IMR-90 (cell line): ENCODE results near the gene PTPN5. TPM values are rescaled to one million over a fixed set of nuclear protein-coding genes. Genes with fewer than 3 reads are reported as not detected.

Experiments
- ATAC-seq: fragments of 200-7000 bp; cut with Tn5 transposase; 2 replicates; pipeline ENCODE4 v1.9.1; 2020; ENCODE audit warnings: low read depth, mild to moderate bottlenecking, moderate library complexity
- BruUV-seq: library from RNA; stranded (reverse); fragments of 400-500 nt; replicated peaks from 2 replicates; lab custom pipeline; 2021; lab: Mats Ljungman, UMichigan
- CTCF ChIA-PET: fragments of 300-600 bp; formaldehyde crosslinking; extraction: SDS; loops from one replicate; lab custom pipeline; 2021; ENCODE audit warnings: antibody characterized with exemption; lab: Yijun Ruan, JAX
- POLR2A ChIA-PET: fragments of 300-600 bp; sonication (Branson Sonifier 250); formaldehyde crosslinking; loops from one replicate; lab custom pipeline; 2022; ENCODE audit warnings: antibody characterized with exemption; ENCODE audit not compliant: unreplicated experiment; lab: Charles Lee
- DNase-seq: peaks from one replicate; pipeline ENCODE4 v3.0.0; 2013
- H2AFZ ChIP-seq: replicated peaks from 2 replicates; pipeline ENCODE3; 2013; ENCODE audit warnings: low read length, mild to moderate bottlenecking; ENCODE audit not compliant: poor library complexity
- H2AK5ac ChIP-seq: 2 replicates; pipeline ENCODE4 v1.6.1; 2013; ENCODE audit warnings: low read depth, low read length, inconsistent platforms
- H2AK9ac ChIP-seq: replicated peaks from 2 replicates; pipeline ENCODE3; 2013; ENCODE audit warnings: mild to moderate bottlenecking, low read depth, low read length, moderate library complexity; ENCODE audit not compliant: poor library complexity
- H2BK120ac ChIP-seq: 2 replicates; pipeline ENCODE4 v1.6.1; 2013; ENCODE audit warnings: low read depth, low read length, inconsistent platforms
- H2BK15ac ChIP-seq: 3 replicates; pipeline ENCODE4 v1.6.1; 2013; ENCODE audit warnings: low read depth, low read length, inconsistent platforms
- H2BK20ac ChIP-seq: 2 replicates; pipeline ENCODE4 v1.6.1; 2013; ENCODE audit warnings: low read depth, mild to moderate bottlenecking, inconsistent platforms, low read length, moderate library complexity
- H2BK5ac ChIP-seq: 2 replicates; pipeline ENCODE4 v1.6.1; 2013; ENCODE audit warnings: mild to moderate bottlenecking, low read depth, low read length, inconsistent platforms; ENCODE audit not compliant: poor library complexity, severe bottlenecking
- H3K14ac ChIP-seq: replicated peaks from 2 replicates; pipeline ENCODE4 v1.6.1; 2013; ENCODE audit warnings: low read depth, low read length, inconsistent platforms
- H3K18ac ChIP-seq: 2 replicates; pipeline ENCODE4 v1.6.1; 2013; ENCODE audit warnings: low read depth, low read length, control low read depth
- H3K23ac ChIP-seq: 2 replicates; pipeline ENCODE4 v1.6.1; 2013; ENCODE audit warnings: low read depth, low read length, inconsistent platforms
- H3K27ac ChIP-seq: 2 replicates; pipeline ENCODE4 v1.5.1; 2013; ENCODE audit warnings: mild to moderate bottlenecking, control low read depth, low read length; ENCODE audit not compliant: insufficient read depth
- H3K27me3 ChIP-seq: 2 replicates; pipeline ENCODE4 v1.6.1; 2013; ENCODE audit warnings: low read length; ENCODE audit not compliant: control insufficient read depth, insufficient read depth
- H3K36me3 ChIP-seq: 2 replicates; pipeline ENCODE4 v1.6.1; 2013; ENCODE audit warnings: low read length, mixed read lengths; ENCODE audit not compliant: control insufficient read depth, insufficient read depth
- H3K4ac ChIP-seq: 2 replicates; pipeline ENCODE4 v1.6.1; 2013; ENCODE audit warnings: low read depth, low read length, inconsistent platforms
- H3K4me1 ChIP-seq: 2 replicates; pipeline ENCODE4 v1.6.1; 2013; ENCODE audit warnings: low read length, mixed read lengths; ENCODE audit not compliant: control insufficient read depth, insufficient read depth
- H3K4me2 ChIP-seq: 2 replicates; pipeline ENCODE4 v1.6.1; 2013; ENCODE audit warnings: low read depth, mild to moderate bottlenecking, control low read depth, low read length, moderate library complexity
- H3K4me3 ChIP-seq: 2 replicates; pipeline ENCODE4 v1.5.1; 2013; ENCODE audit warnings: low read depth, mild to moderate bottlenecking, control low read depth, low read length, moderate library complexity; ENCODE audit not compliant: insufficient read depth
- H3K56ac ChIP-seq: 2 replicates; pipeline ENCODE4 v1.6.1; 2013; ENCODE audit warnings: low read length, inconsistent platforms; ENCODE audit not compliant: insufficient read depth; ENCODE audit errors: extremely low read depth
- H3K79me1 ChIP-seq, 2 experiments: 2 replicates each; pipeline ENCODE4 v1.6.1; 2013; ENCODE audit warnings: low read length in 2 of 2, inconsistent platforms in 1 of 2, low read depth in 1 of 2
- H3K9ac ChIP-seq: 2 replicates; pipeline ENCODE4 v1.6.1; 2013; ENCODE audit warnings: low read depth, low read length, control low read depth
- H3K9me1 ChIP-seq: 2 replicates; pipeline ENCODE4 v1.6.1; 2013; ENCODE audit warnings: low read length, inconsistent platforms; ENCODE audit not compliant: insufficient read depth
- H3K9me3 ChIP-seq: 2 replicates; pipeline ENCODE4 v1.6.1; 2013; ENCODE audit warnings: low read length; ENCODE audit not compliant: control insufficient read depth, insufficient read depth
- H4K20me1 ChIP-seq: 2 replicates; pipeline ENCODE4 v1.6.1; 2013; ENCODE audit warnings: low read length, inconsistent platforms; ENCODE audit not compliant: insufficient read depth
- H4K5ac ChIP-seq: 2 replicates; pipeline ENCODE4 v1.6.1; 2013; ENCODE audit warnings: mild to moderate bottlenecking, low read depth, low read length, control low read depth
- H4K8ac ChIP-seq, 2 experiments: 2 replicates each; pipeline ENCODE4 v1.6.1; 2013; ENCODE audit warnings: low read depth in 2 of 2, low read length in 2 of 2, control low read depth in 1 of 2, inconsistent platforms in 1 of 2
- H4K91ac ChIP-seq: 2 replicates; pipeline ENCODE4 v1.6.1; 2013; ENCODE audit warnings: low read depth, low read length, inconsistent platforms; ENCODE audit not compliant: insufficient read depth
- MAFK ChIP-seq: IDR thresholded peaks from 2 replicates; pipeline ENCODE4 v1.6.1; 2012; ENCODE audit warnings: low read depth, low read length, improper control_type of control experiment
- MAZ ChIP-seq: IDR thresholded peaks from 2 replicates; pipeline ENCODE4 v1.6.1; 2012; ENCODE audit warnings: low read depth, mild to moderate bottlenecking, low read length, improper control_type of control experiment, moderate library complexity, borderline replicate concordance
- RAD21 ChIP-seq: IDR thresholded peaks from 2 replicates; pipeline ENCODE4 v1.6.1; 2012; ENCODE audit warnings: low read length, improper control_type of control experiment
- SMC3 ChIP-seq: fragments of 150-350 bp; IDR thresholded peaks from 2 replicates; pipeline ENCODE4 v1.6.1; 2016; ENCODE audit warnings: low read depth, mild to moderate bottlenecking, antibody characterized with exemption, low read length, moderate library complexity
- USF2 ChIP-seq: fragments of 150-350 bp; IDR thresholded peaks from 2 replicates; pipeline ENCODE4 v1.6.1; 2017; ENCODE audit warnings: mild to moderate bottlenecking, antibody characterized with exemption, low read length, low read depth
- WGBS, 2 experiments: methylation state at CpG; one replicate each; pipeline versions ENCODE4 v1.1.5 to v1.1.7; 2013; ENCODE audit warnings: missing lambda C conversion rate in 2 of 2; ENCODE audit not compliant: insufficient read length in 1 of 2; ENCODE audit errors: extremely low coverage in 2 of 2; 5-methylcytosine and 5-hydroxymethylcytosine counted together
- dilution Hi-C: fragments of 300-500 bp; cut with HindIII; formaldehyde crosslinking; loops from one replicate; pipeline ENCODE4 v1.14.3; 2018; ENCODE audit warnings: low sequenced_read_pairs; ENCODE audit not compliant: unreplicated experiment
- in situ Hi-C: fragments of 300-500 bp; cut with MboI; formaldehyde crosslinking; loops from 3 replicates; pipeline ENCODE4 v1.14.3; 2019; ENCODE audit warnings: low sequenced_read_pairs, inconsistent platforms, mixed read lengths
- intact Hi-C: fragments of 100-400 bp; cut with micrococcal nuclease; formaldehyde crosslinking; loops from 2 replicates; pipeline ENCODE4 v1.10.0; 2022
- polyA plus RNA-seq, 3 experiments: library from polyadenylated mRNA; depleted of rRNA; stranded (reverse); fragments of >200 nt; gene quantifications; 2 replicates each; pipeline ENCODE4 v1.2.3, GENCODE V29; 2012; ENCODE audit warnings: low replicate concordance in 1 of 3
- total RNA-seq: library from RNA; depleted of rRNA; stranded (reverse); fragments of >200 nt; gene quantifications from 2 replicates; pipeline ENCODE4 v1.2.3, GENCODE V29; 2012
- TF ChIP-seq, protein P1 (sequence below): conservative IDR thresholded peaks from 2 replicates; pipeline ENCODE4 v1.5.1; 2012; ENCODE audit warnings: mild to moderate bottlenecking, low read depth, low read length, improper control_type of control experiment

PTPN5 gene
- total and polyA plus RNA-seq, 2 of the 4 experiments (the other 2 are of a cell fraction) = not detected

GRCh38 chr11:18731949-18732821 lies 59.4 kb downstream of the PTPN5 start:
- ChIA-PET CTCF (interaction anchor here (0.5 to 2.0 kb wide), 4 partner anchors 11 to 199 kb away, joined by 3 to 5 read pairs (median 4); no protein-coding TSS in a partner anchor), POLR2A (no interaction called here)
- peak overlapping the region; percentile 44 for H2AK9ac ChIP-seq
- no peak overlapping the region for H3K4me3 ChIP-seq
- H2BK120ac ChIP-seq = no peak overlapping the region
- H4K8ac ChIP-seq = no peak overlapping the region
- in situ Hi-C loops (loop anchor here (25.0 kb wide), 1 partner anchor 195 kb away; the partner anchor contains the start of gene TSG101), dilution Hi-C loops (no loop called here), intact Hi-C loops (loop anchor here (1.0 to 5.0 kb wide), 4 partner anchors 143 to 617 kb away; partner anchors contain the start of gene UEVLD)
- no peak overlapping the region for H4K91ac ChIP-seq
- ATAC-seq (peak; percentile 92), DNase-seq (peak; percentile 38)
- H3K27me3 ChIP-seq = peaks cover 5% of the 10 kb centered on the region
- H3K23ac ChIP-seq = no peak overlapping the region
- peak overlapping the region; percentile 29 for H2AFZ ChIP-seq
- no peaks in the 10 kb centered on the region for H3K36me3 ChIP-seq
- no peaks in the 10 kb centered on the region for H3K9me1 ChIP-seq
- H2AK5ac ChIP-seq = no peak overlapping the region
- no peak overlapping the region for H3K27ac ChIP-seq
- no peak overlapping the region for H4K5ac ChIP-seq
- no peak overlapping the region for H3K4me2 ChIP-seq
- no peaks in the 10 kb centered on the region for H3K79me1 ChIP-seq
- no peak overlapping the region for H2BK15ac ChIP-seq
- H3K4ac ChIP-seq = no peak overlapping the region
- BruUV-seq = no TSS peak
- no CpG with 5 or more reads among the region's 11 CpGs for WGBS, 2 experiments
- no peak overlapping the region for H3K9ac ChIP-seq
- no peak overlapping the region for H3K14ac ChIP-seq
- no peak overlapping the region for H2BK5ac ChIP-seq
- H3K9me3 ChIP-seq = no peaks in the 10 kb centered on the region
- no peak overlapping the region for H3K56ac ChIP-seq
- peak; percentile 76 for TF ChIP-seq RAD21
- TF ChIP-seq, protein P1, sequence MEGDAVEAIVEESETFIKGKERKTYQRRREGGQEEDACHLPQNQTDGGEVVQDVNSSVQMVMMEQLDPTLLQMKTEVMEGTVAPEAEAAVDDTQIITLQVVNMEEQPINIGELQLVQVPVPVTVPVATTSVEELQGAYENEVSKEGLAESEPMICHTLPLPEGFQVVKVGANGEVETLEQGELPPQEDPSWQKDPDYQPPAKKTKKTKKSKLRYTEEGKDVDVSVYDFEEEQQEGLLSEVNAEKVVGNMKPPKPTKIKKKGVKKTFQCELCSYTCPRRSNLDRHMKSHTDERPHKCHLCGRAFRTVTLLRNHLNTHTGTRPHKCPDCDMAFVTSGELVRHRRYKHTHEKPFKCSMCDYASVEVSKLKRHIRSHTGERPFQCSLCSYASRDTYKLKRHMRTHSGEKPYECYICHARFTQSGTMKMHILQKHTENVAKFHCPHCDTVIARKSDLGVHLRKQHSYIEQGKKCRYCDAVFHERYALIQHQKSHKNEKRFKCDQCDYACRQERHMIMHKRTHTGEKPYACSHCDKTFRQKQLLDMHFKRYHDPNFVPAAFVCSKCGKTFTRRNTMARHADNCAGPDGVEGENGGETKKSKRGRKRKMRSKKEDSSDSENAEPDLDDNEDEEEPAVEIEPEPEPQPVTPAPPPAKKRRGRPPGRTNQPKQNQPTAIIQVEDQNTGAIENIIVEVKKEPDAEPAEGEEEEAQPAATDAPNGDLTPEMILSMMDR = peak; percentile 84
- no peak for TF ChIP-seq USF2
- peak; percentile 71 for TF ChIP-seq SMC3
- TF ChIP-seq MAZ = peak; percentile 20; the same call in 1 of the 2 replicates
- no peak for TF ChIP-seq MAFK
- no peaks in the 10 kb centered on the region for H3K4me1 ChIP-seq
- no peaks in the 10 kb centered on the region for H4K20me1 ChIP-seq
- H3K18ac ChIP-seq = no peak overlapping the region
- no peak overlapping the region for H2BK20ac ChIP-seq
